Fibroblast of pulmonary artery (primary cell): ENCODE data around the gene PLA2G2F.

ENCODE experiments used
- DNase-seq: peaks from one replicate; pipeline ENCODE4 v3.0.0-alpha.2; 2010; ENCODE audit warnings: low read depth
- H3K4me3 ChIP-seq: replicated peaks from 2 replicates; pipeline ENCODE4 v1.5.1; 2011; ENCODE audit warnings: low read depth, mild to moderate bottlenecking, control low read depth, low read length, moderate library complexity
- CTCF ChIP-seq: IDR thresholded peaks from 2 replicates; pipeline ENCODE4 v1.5.1; 2011; ENCODE audit warnings: mild to moderate bottlenecking, control low read depth, low read length, inconsistent platforms; ENCODE audit errors: missing control alignments

PLA2G2F gene

GRCh38 chr1:20138961-20139550, at the start of gene PLA2G2F:
TSS of gene PLA2G2F (plus strand) at chr1:20139323. CDS start at chr1:20139428, 105 bp downstream.
- no peak for TF ChIP-seq CTCF
- no peak for DNase-seq
- no peak within 1 kb of the TSS for H3K4me3 ChIP-seq

DNA sequence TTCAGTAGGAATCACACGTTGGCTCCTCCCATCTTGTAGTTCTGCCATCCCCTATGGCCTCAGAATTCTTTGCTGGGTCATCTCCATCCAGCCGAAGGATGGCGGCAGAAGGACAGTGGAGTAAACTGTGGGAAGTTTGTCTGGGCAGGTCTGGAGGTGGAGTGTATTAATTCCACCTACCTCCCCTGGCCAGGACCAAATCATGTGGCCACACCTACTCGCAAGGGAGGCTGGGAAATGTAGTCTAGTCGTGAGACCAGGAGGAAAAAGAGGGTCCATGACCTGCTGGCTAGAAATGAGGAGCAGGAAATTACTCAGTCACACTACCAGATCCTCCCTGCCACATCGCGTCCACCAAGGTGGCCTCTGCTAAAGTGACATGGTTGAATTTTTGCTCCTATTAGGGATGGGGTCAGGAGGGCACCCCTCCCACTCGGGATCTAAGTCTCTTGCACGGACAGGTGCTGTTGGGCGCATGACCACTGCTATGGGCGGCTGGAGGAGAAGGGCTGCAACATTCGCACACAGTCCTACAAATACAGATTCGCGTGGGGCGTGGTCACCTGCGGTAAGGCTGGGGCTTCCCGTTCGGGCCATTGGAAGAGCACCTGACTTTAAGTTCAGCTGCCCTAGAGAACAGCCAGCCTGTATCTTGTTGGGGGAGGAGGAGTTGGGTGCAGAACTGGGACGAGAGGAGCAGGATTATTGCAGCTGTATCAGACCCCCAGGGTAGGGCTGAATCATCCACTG, 49.6 kb upstream of the PLA2G2F start:
- no peak overlapping the region for H3K4me3 ChIP-seq
- TF ChIP-seq CTCF = no peak
- DNase-seq = no peak

DNA sequence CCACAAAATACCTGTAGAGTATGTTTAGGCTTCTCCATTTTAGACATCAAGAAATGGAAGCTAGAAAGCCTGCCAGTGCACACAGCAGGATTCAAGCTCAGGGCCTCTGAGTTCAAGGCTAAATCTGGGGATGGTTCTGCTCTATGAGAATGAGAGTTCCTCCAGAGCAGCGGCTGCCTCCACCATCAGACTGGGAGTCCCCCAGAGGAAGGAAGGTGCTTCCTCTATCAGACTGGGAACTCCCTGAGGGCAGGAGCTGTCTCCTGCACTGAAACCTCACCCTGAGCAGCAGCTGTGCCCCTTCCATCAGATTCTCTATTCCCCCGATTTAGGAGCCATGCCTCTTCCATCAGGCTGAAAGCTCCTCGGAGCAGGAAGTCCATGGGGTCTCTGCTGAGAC, 49.0 kb upstream of the PLA2G2F start:
- no peak overlapping the region for H3K4me3 ChIP-seq
- no peak for DNase-seq
- no peak for TF ChIP-seq CTCF

GRCh38 chr1:20090641-20091040, 48.5 kb upstream of the PLA2G2F start:
- H3K4me3 ChIP-seq = no peak overlapping the region
- no peak for DNase-seq

GRCh38 chr1:20093303-20093702, 45.8 kb upstream of the PLA2G2F start:
- DNase-seq = no peak
- TF ChIP-seq CTCF = no peak
- no peak overlapping the region for H3K4me3 ChIP-seq

More at GRCh38 chr1:20090641-20091040, 48.5 kb upstream of the PLA2G2F start:
- TF ChIP-seq CTCF = no peak

GRCh38 chr1:20093940-20094391, 45.2 kb upstream of the PLA2G2F start:
- peak; percentile 60 for DNase-seq
- H3K4me3 ChIP-seq = no peak overlapping the region
- TF ChIP-seq CTCF = no peak
